HEK293 (cell line): ENCODE data around the gene PPP1R12C.

Experiments
- CTCF ChIA-PET: fragments of 350-600 bp; formaldehyde crosslinking; extraction: SDS; loops from one replicate; lab custom pipeline; 2021; ENCODE audit warnings: antibody characterized with exemption; lab: Yijun Ruan, JAX
- POLR2A ChIA-PET: fragments of 300-600 bp; formaldehyde crosslinking; extraction: SDS; loops from one replicate; lab custom pipeline; 2020; ENCODE audit warnings: antibody characterized with exemption, inconsistent platforms; lab: Yijun Ruan, JAX
- H3K27ac ChIP-seq: fragments of 200-500 bp; sonication (Bioruptor generic); 2 replicates; pipeline ENCODE4 v1.5.1; 2014; ENCODE audit warnings: low read depth, low read length, control low read depth, inconsistent platforms; ENCODE audit errors: extremely low read depth
- H3K36me3 ChIP-seq, 2 experiments: fragments of 200-500 bp in 1 of 2; sonication (Bioruptor generic) in 1 of 2; 1 replicate in 1 of 2; 2 replicates in 1 of 2; pipeline ENCODE4 v1.5.1; 2014 to 2017; ENCODE audit warnings: inconsistent platforms in 2 of 2, low read length in 2 of 2; ENCODE audit not compliant: control insufficient read depth in 2 of 2, insufficient read depth in 1 of 2
- H3K4me1 ChIP-seq: fragments of 200-500 bp; sonication (Bioruptor generic); 2 replicates; pipeline ENCODE4 v1.5.1; 2014; ENCODE audit warnings: mild to moderate bottlenecking, low read length, inconsistent platforms; ENCODE audit not compliant: control insufficient read depth, insufficient read depth
- H3K4me3 ChIP-seq: 2 replicates; pipeline ENCODE4 v1.5.1; 2011; ENCODE audit warnings: low read depth, mild to moderate bottlenecking, control low read depth, low read length, moderate library complexity
- H3K9me3 ChIP-seq: fragments of 200-500 bp; sonication (Bioruptor generic); 2 replicates; pipeline ENCODE4 v1.5.1; 2014; ENCODE audit warnings: low read depth, low read length, inconsistent platforms; ENCODE audit not compliant: control insufficient read depth, insufficient read depth
- FEZF1 ChIP-seq: fragments of 450-650 bp; formaldehyde crosslinking; IDR thresholded peaks from 2 replicates; pipeline ENCODE4 v1.5.1; 2016; ENCODE audit warnings: missing biosample characterization, missing genetic modification characterization
- GLI4 ChIP-seq: fragments of 450-650 bp; formaldehyde crosslinking; IDR thresholded peaks from 2 replicates; pipeline ENCODE4 v1.5.1; 2016; ENCODE audit warnings: missing biosample characterization, missing genetic modification characterization
- KLF1 ChIP-seq: fragments of 450-650 bp; formaldehyde crosslinking; IDR thresholded peaks from 2 replicates; pipeline ENCODE4 v1.5.1; 2016; ENCODE audit warnings: missing biosample characterization, missing genetic modification characterization
- KLF9 ChIP-seq: fragments of 450-650 bp; formaldehyde crosslinking; IDR thresholded peaks from 2 replicates; pipeline ENCODE4 v1.5.1; 2016; ENCODE audit warnings: missing biosample characterization, missing genetic modification characterization, low read depth
- REPIN1 ChIP-seq: fragments of 450-650 bp; formaldehyde crosslinking; IDR thresholded peaks from 2 replicates; pipeline ENCODE4 v1.5.1; 2017; ENCODE audit warnings: missing biosample characterization, missing genetic modification characterization, low read depth
- SALL2 ChIP-seq: fragments of 450-650 bp; formaldehyde crosslinking; IDR thresholded peaks from 2 replicates; pipeline ENCODE4 v1.5.0; 2017; ENCODE audit warnings: missing biosample characterization, mild to moderate bottlenecking, missing genetic modification characterization, borderline replicate concordance
- SCRT2 ChIP-seq: fragments of 450-650 bp; formaldehyde crosslinking; IDR thresholded peaks from 2 replicates; pipeline ENCODE4 v1.5.1; 2016; ENCODE audit warnings: missing biosample characterization, missing genetic modification characterization
- ZBTB48 ChIP-seq: fragments of 450-650 bp; formaldehyde crosslinking; IDR thresholded peaks from 2 replicates; pipeline ENCODE4 v1.5.1; 2016; ENCODE audit warnings: missing biosample characterization, missing genetic modification characterization
- ZBTB7A ChIP-seq: fragments of 450-650 bp; formaldehyde crosslinking; IDR thresholded peaks from 2 replicates; pipeline ENCODE4 v1.5.1; 2016; ENCODE audit warnings: low read depth, missing biosample characterization, missing genetic modification characterization
- ZFP3 ChIP-seq: fragments of 450-650 bp; formaldehyde crosslinking; IDR thresholded peaks from 2 replicates; pipeline ENCODE4 v1.5.1; 2016; ENCODE audit warnings: low read depth, missing biosample characterization, missing genetic modification characterization
- ZFP37 ChIP-seq: fragments of 450-650 bp; formaldehyde crosslinking; IDR thresholded peaks from 2 replicates; pipeline ENCODE4 v1.5.1; 2016; ENCODE audit warnings: missing biosample characterization, missing genetic modification characterization
- ZNF133 ChIP-seq: fragments of 450-650 bp; formaldehyde crosslinking; IDR thresholded peaks from 2 replicates; pipeline ENCODE4 v1.5.1; 2016; ENCODE audit warnings: missing biosample characterization, missing genetic modification characterization
- ZNF174 ChIP-seq: fragments of 450-650 bp; formaldehyde crosslinking; IDR thresholded peaks from 2 replicates; pipeline ENCODE4 v1.5.0; 2017; ENCODE audit warnings: missing biosample characterization, mild to moderate bottlenecking, missing genetic modification characterization
- ZNF223 ChIP-seq: fragments of 450-650 bp; formaldehyde crosslinking; IDR thresholded peaks from 2 replicates; pipeline ENCODE4 v1.5.1; 2016; ENCODE audit warnings: missing biosample characterization, missing genetic modification characterization
- ZNF350 ChIP-seq: fragments of 450-650 bp; formaldehyde crosslinking; IDR thresholded peaks from 2 replicates; pipeline ENCODE4 v1.5.0; 2017; ENCODE audit warnings: missing biosample characterization, mild to moderate bottlenecking, missing genetic modification characterization
- ZNF521 ChIP-seq: fragments of 450-650 bp; formaldehyde crosslinking; IDR thresholded peaks from 2 replicates; pipeline ENCODE4 v1.5.1; 2017; ENCODE audit warnings: missing biosample characterization, mild to moderate bottlenecking, missing genetic modification characterization
- ZNF596 ChIP-seq: fragments of 450-650 bp; IDR thresholded peaks from 2 replicates; pipeline ENCODE4 v1.5.0; 2018; ENCODE audit warnings: missing biosample characterization, mild to moderate bottlenecking, missing genetic modification characterization, moderate library complexity
- ZSCAN23 ChIP-seq: fragments of 450-650 bp; formaldehyde crosslinking; IDR thresholded peaks from 2 replicates; pipeline ENCODE4 v1.5.1; 2016; ENCODE audit warnings: missing biosample characterization, missing genetic modification characterization
- TF ChIP-seq, protein P1 (sequence below): fragments of 450-650 bp; formaldehyde crosslinking; IDR thresholded peaks from 2 replicates; pipeline ENCODE4 v1.5.1; 2016; ENCODE audit warnings: missing biosample characterization, missing genetic modification characterization
- TF ChIP-seq, protein P2 (sequence below): fragments of 450-650 bp; formaldehyde crosslinking; IDR thresholded peaks from 2 replicates; pipeline ENCODE4 v1.5.1; 2016; ENCODE audit warnings: missing biosample characterization, missing genetic modification characterization
- TF ChIP-seq, protein P3 (sequence below): fragments of 450-650 bp; formaldehyde crosslinking; IDR thresholded peaks from 2 replicates; pipeline ENCODE4 v1.5.1; 2016; ENCODE audit warnings: missing biosample characterization, missing genetic modification characterization

PPP1R12C gene

DNA sequence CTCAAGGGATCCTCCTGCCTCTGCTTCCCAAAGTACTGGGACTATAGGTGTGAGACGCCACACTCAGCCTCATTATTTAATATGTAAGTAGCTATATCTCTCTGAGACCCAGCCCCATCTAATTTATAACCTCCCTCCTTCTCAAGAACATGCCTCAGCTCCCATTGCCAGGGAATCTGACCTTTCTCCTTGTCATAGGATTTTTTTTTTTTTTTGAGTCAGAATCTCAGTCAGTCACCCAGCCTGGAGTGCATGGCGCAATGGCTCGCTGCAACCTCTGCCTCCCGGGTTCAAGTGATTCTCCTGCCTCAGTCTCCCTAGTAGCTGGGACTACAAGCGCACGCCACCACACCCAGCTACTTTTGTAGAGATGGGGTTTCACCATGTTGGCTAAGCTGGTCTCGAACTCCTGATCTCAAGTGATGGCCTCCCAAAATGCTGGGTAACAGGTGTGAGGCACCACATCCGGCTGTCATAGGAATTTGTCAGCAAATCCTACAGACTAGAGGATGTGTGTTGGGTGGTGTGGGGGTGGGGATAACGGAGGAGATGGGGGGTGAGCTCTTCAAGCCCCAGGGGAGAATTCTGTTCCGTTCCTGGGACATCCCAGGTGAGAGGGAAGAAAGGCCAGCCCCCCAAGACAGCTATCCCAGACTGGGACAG, 46.8 kb downstream of the PPP1R12C start:
- Histone ChIP-seq H3K36me3 (no peaks in the 10 kb centered on the region), H3K4me1 (peaks cover 4% of the 10 kb centered on the region; the same call in 1 of the 2 replicates), H3K9me3 (no peaks in the 10 kb centered on the region), H3K4me3 (no peak overlapping the region), H3K27ac (no peak overlapping the region)
- CTCF ChIA-PET = interaction anchor here (0.6 to 2.0 kb wide), 4 partner anchors 18 to 538 kb away, joined by 3 to 13 read pairs (median 5); no protein-coding TSS in a partner anchor
- POLR2A ChIA-PET = interaction anchor here (0.7 kb wide), 1 partner anchor 48 kb away, joined by 16 read pairs; no protein-coding TSS in a partner anchor
- TF ChIP-seq SCRT2 = peak; percentile 18; the same call in 1 of the 2 replicates
- TF ChIP-seq, protein P1, sequence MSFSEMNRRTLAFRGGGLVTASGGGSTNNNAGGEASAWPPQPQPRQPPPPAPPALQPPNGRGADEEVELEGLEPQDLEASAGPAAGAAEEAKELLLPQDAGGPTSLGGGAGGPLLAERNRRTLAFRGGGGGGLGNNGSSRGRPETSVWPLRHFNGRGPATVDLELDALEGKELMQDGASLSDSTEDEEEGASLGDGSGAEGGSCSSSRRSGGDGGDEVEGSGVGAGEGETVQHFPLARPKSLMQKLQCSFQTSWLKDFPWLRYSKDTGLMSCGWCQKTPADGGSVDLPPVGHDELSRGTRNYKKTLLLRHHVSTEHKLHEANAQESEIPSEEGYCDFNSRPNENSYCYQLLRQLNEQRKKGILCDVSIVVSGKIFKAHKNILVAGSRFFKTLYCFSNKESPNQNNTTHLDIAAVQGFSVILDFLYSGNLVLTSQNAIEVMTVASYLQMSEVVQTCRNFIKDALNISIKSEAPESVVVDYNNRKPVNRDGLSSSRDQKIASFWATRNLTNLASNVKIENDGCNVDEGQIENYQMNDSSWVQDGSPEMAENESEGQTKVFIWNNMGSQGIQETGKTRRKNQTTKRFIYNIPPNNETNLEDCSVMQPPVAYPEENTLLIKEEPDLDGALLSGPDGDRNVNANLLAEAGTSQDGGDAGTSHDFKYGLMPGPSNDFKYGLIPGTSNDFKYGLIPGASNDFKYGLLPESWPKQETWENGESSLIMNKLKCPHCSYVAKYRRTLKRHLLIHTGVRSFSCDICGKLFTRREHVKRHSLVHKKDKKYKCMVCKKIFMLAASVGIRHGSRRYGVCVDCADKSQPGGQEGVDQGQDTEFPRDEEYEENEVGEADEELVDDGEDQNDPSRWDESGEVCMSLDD (tag by site-specific recombination) = no peak

DNA sequence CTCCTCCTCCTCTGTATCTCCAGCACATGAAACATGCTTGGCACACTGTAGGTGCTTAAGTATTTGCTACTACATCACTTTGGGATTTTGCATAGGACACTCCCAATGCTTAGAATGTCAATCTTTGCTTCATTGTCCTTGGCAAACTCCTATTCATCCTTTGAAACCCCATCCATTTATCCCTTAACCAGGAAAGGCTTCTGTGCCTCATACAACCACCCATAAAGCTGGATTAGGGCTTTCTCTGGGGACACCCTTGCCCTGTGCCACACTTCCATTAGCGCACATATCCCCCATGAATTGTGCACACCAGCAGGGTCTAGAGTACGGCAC, 47.6 kb downstream of the PPP1R12C start:
- H3K36me3 ChIP-seq = no peaks in the 10 kb centered on the region
- no peak overlapping the region for H3K27ac ChIP-seq
- POLR2A ChIA-PET = interaction anchor here (1.7 to 2.6 kb wide), 2 partner anchors 46 to 48 kb away, joined by 4 to 7 read pairs; partner anchors contain the start of gene PPP1R12C
- peaks cover 4% of the 10 kb centered on the region; the same call in 1 of the 2 replicates for H3K4me1 ChIP-seq
- TF ChIP-seq ZNF174 (tag by site-specific recombination) = no peak
- peak; percentile 96 for TF ChIP-seq ZFP3 (tag by site-specific recombination)
- no peak overlapping the region; the same call in 1 of the 2 replicates for H3K4me3 ChIP-seq
- no peaks in the 10 kb centered on the region for H3K9me3 ChIP-seq
- CTCF ChIA-PET = interaction anchor here (0.6 to 2.0 kb wide), 6 partner anchors 19 to 537 kb away, joined by 3 to 13 read pairs (median 3); no protein-coding TSS in a partner anchor

DNA sequence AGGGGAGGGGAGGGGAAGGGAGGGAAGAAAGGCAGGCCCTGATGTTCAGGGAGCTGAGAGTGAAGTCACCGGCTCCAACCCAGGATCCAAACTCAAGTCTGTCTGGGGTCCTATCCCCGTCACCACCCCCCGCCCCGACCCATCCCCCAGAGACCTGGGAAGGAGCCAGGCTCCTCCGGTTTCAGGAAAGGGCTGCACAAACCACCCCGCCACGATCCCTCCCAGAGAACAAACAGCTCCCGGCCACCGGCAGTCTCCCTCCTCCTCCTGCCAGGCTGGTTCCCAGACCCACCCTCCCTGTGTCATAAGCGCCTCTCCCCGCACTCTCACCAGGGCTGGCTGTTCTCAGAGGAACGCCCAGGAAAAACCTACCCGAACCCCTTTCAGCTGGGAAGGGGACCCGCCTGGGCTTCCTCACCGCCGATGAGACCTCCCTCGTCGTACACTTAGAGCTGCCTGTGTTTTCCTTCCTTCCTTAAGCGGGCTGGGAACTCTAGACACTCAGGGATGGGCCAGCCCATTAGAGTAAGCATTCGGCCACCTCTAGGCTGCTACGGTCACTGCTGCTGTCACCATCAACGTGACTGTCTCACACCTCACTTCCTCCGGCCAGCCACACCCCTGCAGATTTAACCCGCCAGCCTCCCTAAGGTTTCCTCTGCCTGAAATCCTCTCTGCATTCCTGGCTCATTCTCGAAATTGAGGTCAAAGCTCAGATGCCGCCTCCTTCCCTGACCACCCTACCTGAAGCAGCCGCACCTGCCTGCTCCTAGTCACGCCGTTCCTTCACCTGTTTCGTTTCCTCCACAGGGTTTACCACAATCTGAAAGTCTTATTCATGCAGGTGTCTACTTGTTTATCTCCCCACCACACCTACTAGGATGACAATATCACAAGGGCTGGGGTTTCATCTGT, 48.2 kb downstream of the PPP1R12C start:
- ChIA-PET CTCF (interaction anchor here (0.6 to 2.0 kb wide), 6 partner anchors 8 to 392 kb away, joined by 3 to 13 read pairs (median 3); no protein-coding TSS in a partner anchor), POLR2A (interaction anchor here (0.6 to 2.6 kb wide), 5 partner anchors 16 to 433 kb away, joined by 3 to 7 read pairs (median 4); partner anchors contain the start of gene PPP1R12C)
- Histone ChIP-seq H3K36me3 (no peaks in the 10 kb centered on the region), H3K4me1 (peaks cover 4% of the 10 kb centered on the region; the same call in 1 of the 2 replicates), H3K9me3 (no peaks in the 10 kb centered on the region), H3K27ac (no peak overlapping the region), H3K4me3 (peak overlapping the region; percentile 43)
- TF ChIP-seq ZNF350 (tag by site-specific recombination) = no peak
- no peak for TF ChIP-seq REPIN1 (tag by site-specific recombination)
- peak; percentile 89 for TF ChIP-seq KLF1 (tag by site-specific recombination)
- no peak; the same call in 1 of the 2 replicates for TF ChIP-seq ZFP37 (tag by site-specific recombination)
- TF ChIP-seq, protein P2, sequence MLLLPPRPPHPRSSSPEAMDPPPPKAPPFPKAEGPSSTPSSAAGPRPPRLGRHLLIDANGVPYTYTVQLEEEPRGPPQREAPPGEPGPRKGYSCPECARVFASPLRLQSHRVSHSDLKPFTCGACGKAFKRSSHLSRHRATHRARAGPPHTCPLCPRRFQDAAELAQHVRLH = no peak
- TF ChIP-seq, protein P3, sequence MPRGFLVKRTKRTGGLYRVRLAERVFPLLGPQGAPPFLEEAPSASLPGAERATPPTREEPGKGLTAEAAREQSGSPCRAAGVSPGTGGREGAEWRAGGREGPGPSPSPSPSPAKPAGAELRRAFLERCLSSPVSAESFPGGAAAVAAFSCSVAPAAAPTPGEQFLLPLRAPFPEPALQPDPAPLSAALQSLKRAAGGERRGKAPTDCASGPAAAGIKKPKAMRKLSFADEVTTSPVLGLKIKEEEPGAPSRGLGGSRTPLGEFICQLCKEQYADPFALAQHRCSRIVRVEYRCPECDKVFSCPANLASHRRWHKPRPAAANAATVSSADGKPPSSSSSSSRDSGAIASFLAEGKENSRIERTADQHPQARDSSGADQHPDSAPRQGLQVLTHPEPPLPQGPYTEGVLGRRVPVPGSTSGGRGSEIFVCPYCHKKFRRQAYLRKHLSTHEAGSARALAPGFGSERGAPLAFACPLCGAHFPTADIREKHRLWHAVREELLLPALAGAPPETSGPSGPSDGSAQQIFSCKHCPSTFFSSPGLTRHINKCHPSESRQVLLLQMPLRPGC (tag by site-specific recombination) = no peak
- no peak for TF ChIP-seq ZBTB7A (tag by site-specific recombination)
- no peak for TF ChIP-seq ZBTB48 (tag by site-specific recombination)
- no peak for TF ChIP-seq GLI4 (tag by site-specific recombination)
- no peak for TF ChIP-seq ZNF521
- no peak for TF ChIP-seq ZNF596
- TF ChIP-seq KLF9 = peak; percentile 24; the same call in 1 of the 2 replicates
- no peak for TF ChIP-seq ZNF223 (tag by site-specific recombination)
- no peak for TF ChIP-seq ZNF133
- TF ChIP-seq FEZF1 (tag by site-specific recombination) = no peak
- TF ChIP-seq SALL2 = no peak
- TF ChIP-seq ZSCAN23 = no peak
